IMR-90 (cell line): ENCODE data around the gene SLC29A1. TPM values are rescaled to one million over a fixed set of nuclear protein-coding genes. Genes with fewer than 3 reads are reported as not detected.

Experiments
- BHLHE40 ChIP-seq: fragments of 150-350 bp; IDR thresholded peaks from 2 replicates; pipeline ENCODE4 v1.6.1; 2016; ENCODE audit warnings: mild to moderate bottlenecking, low read depth, low read length
- MAFK ChIP-seq: IDR thresholded peaks from 2 replicates; pipeline ENCODE4 v1.6.1; 2012; ENCODE audit warnings: low read depth, low read length, improper control_type of control experiment
- RFX5 ChIP-seq: IDR thresholded peaks from 2 replicates; pipeline ENCODE4 v1.8.0; 2012; ENCODE audit warnings: low read depth, mild to moderate bottlenecking, low read length, moderate library complexity
- polyA plus RNA-seq, 3 experiments: library from polyadenylated mRNA; depleted of rRNA; stranded (reverse); fragments of >200 nt; gene quantifications; 2 replicates each; pipeline ENCODE4 v1.2.3, GENCODE V29; 2012; ENCODE audit warnings: low replicate concordance in 1 of 3
- total RNA-seq: library from RNA; depleted of rRNA; stranded (reverse); fragments of >200 nt; gene quantifications from 2 replicates; pipeline ENCODE4 v1.2.3, GENCODE V29; 2012

The SLC29A1 gene
- total and polyA plus RNA-seq, 2 of the 4 experiments (the other 2 are of a cell fraction) = 4.1 to 22.1 TPM

GRCh38 chr6:44222486-44223318 lies 693 bp upstream of the SLC29A1 start (continued):
- no peak for TF ChIP-seq BHLHE40
- no peak for TF ChIP-seq RFX5
- no peak for TF ChIP-seq MAFK
